Sigmoid colon (tissue), 4 donors: ENCODE results near the gene ARCN1.

Experiments used
- EP300 ChIP-seq, 4 donors: sonication (generic); formaldehyde crosslinking; IDR thresholded peaks; one replicate each; pipeline ENCODE4 v1.6.1; 2017; ENCODE audit warnings: antibody characterized with exemption in 4 of 4
- POLR2A ChIP-seq, 2 donors: fragments of 450-650 bp; IDR thresholded peaks; one replicate each; pipeline ENCODE4 v1.6.1; 2016; ENCODE audit warnings: antibody characterized with exemption in 2 of 2, mild to moderate bottlenecking in 2 of 2, moderate library complexity in 2 of 2
- POLR2AphosphoS5 ChIP-seq, 4 donors: sonication (generic); formaldehyde crosslinking; IDR thresholded peaks; one replicate each; pipeline ENCODE4 v1.6.1; 2017; ENCODE audit warnings: antibody characterized with exemption in 4 of 4
- TF ChIP-seq, protein P1 (sequence below), 4 experiments: fragments of 450-650 bp in 3 of 4; fragments of 200-600 bp in 1 of 4; IDR thresholded peaks; one replicate each; pipeline ENCODE4 v1.5.1; 2016 to 2019; ENCODE audit warnings: antibody characterized with exemption in 4 of 4, mild to moderate bottlenecking in 3 of 4, moderate library complexity in 2 of 4

GRCh38 chr11:118629761-118630661 lies 57.8 kb downstream of the ARCN1 start:
- TF ChIP-seq EP300 (IDR thresholded peaks at IDR 0.05): no peak
- TF ChIP-seq POLR2A (IDR thresholded peaks at IDR 0.05): no peak
- TF ChIP-seq, protein P1, sequence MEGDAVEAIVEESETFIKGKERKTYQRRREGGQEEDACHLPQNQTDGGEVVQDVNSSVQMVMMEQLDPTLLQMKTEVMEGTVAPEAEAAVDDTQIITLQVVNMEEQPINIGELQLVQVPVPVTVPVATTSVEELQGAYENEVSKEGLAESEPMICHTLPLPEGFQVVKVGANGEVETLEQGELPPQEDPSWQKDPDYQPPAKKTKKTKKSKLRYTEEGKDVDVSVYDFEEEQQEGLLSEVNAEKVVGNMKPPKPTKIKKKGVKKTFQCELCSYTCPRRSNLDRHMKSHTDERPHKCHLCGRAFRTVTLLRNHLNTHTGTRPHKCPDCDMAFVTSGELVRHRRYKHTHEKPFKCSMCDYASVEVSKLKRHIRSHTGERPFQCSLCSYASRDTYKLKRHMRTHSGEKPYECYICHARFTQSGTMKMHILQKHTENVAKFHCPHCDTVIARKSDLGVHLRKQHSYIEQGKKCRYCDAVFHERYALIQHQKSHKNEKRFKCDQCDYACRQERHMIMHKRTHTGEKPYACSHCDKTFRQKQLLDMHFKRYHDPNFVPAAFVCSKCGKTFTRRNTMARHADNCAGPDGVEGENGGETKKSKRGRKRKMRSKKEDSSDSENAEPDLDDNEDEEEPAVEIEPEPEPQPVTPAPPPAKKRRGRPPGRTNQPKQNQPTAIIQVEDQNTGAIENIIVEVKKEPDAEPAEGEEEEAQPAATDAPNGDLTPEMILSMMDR (IDR thresholded peaks at IDR 0.05): no peak
- no peak for TF ChIP-seq POLR2AphosphoS5 (IDR thresholded peaks at IDR 0.05)
